ENCODE measurements around the gene PRKAR1B. TPM values are rescaled to one million over a fixed set of nuclear protein-coding genes. Genes with fewer than 3 reads are reported as not detected.

PRKAR1B gene
- total RNA-seq, 1 experiment from 2014 or later, result 27.2 TPM

- DNase-seq (ENCODE audit: low read depth), result no peak
Observed at GRCh38 chr7:501526-501925, 225.6 kb downstream of the PRKAR1B start.

GRCh38 chr7:500521-501420 is 226.3 kb downstream of the PRKAR1B start:
- no peak for DNase-seq (ENCODE audit: low read depth)

DNA sequence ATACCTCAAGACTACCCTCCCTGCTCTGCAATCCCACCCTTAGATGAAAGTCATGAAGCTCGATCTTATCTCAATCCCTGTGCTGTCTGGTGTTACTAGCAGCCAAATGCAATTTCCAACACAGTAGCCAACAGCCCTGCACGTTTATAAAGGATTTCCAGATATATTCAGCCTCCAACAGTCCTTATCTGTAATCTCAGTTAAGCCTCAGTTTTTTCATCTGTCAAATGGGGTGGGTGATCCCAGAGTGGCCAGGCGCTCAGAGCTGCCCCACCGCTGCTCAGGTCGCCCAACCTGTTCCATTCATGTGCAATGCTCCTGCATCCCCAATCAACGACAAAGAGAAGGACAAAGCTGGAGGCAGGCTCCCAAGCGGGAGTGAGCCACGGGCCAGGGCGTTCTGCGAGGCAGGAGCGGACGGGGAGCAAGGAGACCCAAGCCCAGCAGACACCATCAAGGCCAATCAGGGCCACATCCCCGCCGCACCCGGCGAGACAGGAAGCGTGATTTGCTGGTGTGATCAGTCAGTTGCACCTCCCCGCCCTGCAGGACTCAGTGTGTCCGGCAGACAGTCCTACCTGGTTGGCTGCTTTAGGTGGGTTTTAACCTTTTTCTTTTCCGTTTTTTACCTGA is 227.1 kb downstream of the PRKAR1B start:
- no peak for DNase-seq (ENCODE audit: low read depth)

Other genes with a start within 250 kb of the PRKAR1B start
- 21.6 and 23.1 TPM in 2 replicates for gene PDGFA, start 207.4 kb downstream of the PRKAR1B start, total RNA-seq (2014; rRNA removed; shearing (Covaris generic))
- 70.9 and 82.8 TPM in 2 replicates for gene DNAAF5, start 582 bp downstream of the PRKAR1B start, total RNA-seq (2014; rRNA removed; shearing (Covaris generic))
- gene SUN1, start 105.2 kb upstream of the PRKAR1B start, total RNA-seq (2014; rRNA removed; shearing (Covaris generic)), result 81.8 and 130 TPM in 2 replicates
- gene GET4, start 149.3 kb upstream of the PRKAR1B start, total RNA-seq (2014; rRNA removed; shearing (Covaris generic)), result 48.0 and 51.0 TPM in 2 replicates
- 1.6 and 2.3 TPM in 2 replicates for gene ADAP1, start 227.4 kb upstream of the PRKAR1B start, total RNA-seq (2014; rRNA removed; shearing (Covaris generic))
- 7.0 and 9.6 TPM in 2 replicates for gene COX19, start 248.3 kb upstream of the PRKAR1B start, total RNA-seq (2014; rRNA removed; shearing (Covaris generic))